K562 treated with DMSO at 1 percent for 24 hours (cell line): ENCODE results near the gene ENO3. TPM values are rescaled to one million over a fixed set of nuclear protein-coding genes. Genes with fewer than 3 reads are reported as not detected.

ENCODE experiments used
- total RNA-seq: library from RNA; unstranded; fragments of 300-600 nt; gene quantifications from 2 replicates; pipeline ENCODE4 v1.2.3, GENCODE V29; 2022; ENCODE audit warnings: low read depth; ENCODE audit not compliant: insufficient read depth

ENO3 gene
- total RNA-seq = 9.5 and 10.7 TPM in 2 replicates

DNA sequence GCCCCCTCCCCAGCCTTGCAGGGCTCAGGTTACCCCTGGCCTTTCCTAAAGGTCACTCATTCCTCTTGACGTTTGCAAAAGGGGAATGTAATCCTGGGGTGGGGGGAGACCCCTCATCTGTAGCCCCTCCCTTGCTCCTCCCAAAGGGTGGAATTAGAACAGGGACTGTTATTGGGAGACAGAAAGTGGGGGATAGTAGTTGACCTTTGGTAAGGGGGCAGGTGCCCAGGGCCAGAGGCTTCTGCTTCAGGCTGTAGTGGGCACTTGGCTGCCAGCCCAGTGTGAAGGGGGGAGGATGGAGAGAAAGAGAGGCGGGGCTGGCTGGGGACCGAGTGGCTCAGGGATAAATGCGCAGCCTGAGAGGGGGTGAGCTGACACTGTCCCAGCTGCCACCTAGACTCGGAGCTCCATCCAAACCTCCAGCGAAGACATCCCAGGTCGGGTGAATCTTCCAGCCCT is at the start of gene ENO3:
Gene ENO3 (plus strand): TSS at position 374 of the 459 bp plus-strand sequence. CDS start 711 bp downstream, outside the sequence.

DNA sequence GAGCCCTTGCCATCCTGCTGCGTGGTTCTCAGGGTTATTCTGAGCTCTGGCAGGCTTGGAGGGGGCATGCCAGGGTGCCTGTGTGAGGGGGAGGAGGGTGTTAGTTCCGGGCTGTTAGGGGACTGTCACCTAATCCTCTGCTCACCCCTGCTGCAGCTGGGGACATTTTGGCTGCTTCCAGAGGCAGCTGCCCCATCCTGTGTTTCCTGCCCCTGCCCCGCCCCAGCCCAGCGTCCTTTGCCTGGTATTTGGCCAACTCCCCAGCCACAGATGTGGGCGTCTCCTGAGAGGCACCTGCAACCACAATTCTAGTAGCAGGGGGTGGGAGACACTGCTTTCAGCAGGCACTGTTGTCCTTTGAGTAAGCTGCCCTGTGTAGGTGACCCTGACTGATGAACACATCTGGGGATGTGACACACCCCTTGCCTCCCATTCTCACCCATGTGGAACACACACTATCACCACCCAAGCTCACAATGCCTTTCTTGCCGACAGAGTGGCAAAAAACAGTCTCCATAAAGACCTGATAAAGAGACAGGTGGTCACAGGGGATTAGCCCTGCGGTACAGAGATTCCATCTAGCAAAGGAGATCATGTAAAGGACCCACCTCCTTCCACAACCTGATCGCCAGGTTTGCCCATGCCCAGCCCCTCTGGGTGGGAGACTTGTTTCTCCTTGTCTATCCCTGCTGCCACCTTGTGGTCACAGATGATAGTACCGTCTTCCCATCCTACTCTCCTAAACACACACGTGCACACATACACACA is 47.7 kb upstream of the ENO3 start, which contains the start of gene CHRNE:
Gene CHRNE (minus strand): TSS at position 48 of the 768 bp plus-strand sequence. CDS start 35 bp downstream, at position 13.

DNA sequence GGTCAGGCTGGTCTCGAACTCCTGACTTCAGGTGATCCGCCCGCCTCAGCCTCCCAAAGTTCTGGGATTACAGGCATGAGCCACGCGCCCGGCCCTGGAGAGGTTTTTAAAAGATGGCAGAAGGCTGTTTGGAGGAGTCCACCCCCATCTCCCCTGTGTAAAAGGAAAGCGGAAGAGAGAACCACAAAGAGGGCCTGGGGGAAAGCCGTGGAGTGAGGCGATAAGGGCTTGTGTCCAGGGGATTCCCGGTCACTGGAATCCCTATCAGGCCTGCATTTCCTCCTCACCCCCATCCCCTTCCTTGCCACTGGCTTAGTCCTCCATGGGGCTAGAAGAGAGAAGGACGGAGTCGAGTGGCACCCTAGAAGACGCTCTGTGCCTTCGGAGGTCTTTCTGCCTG is 19.0 kb upstream of the ENO3 start, which contains the start of gene GP1BA:
Gene GP1BA (plus strand): TSS at position 315 of the 400 bp plus-strand sequence. CDS start 328 bp downstream, outside the sequence.

DNA sequence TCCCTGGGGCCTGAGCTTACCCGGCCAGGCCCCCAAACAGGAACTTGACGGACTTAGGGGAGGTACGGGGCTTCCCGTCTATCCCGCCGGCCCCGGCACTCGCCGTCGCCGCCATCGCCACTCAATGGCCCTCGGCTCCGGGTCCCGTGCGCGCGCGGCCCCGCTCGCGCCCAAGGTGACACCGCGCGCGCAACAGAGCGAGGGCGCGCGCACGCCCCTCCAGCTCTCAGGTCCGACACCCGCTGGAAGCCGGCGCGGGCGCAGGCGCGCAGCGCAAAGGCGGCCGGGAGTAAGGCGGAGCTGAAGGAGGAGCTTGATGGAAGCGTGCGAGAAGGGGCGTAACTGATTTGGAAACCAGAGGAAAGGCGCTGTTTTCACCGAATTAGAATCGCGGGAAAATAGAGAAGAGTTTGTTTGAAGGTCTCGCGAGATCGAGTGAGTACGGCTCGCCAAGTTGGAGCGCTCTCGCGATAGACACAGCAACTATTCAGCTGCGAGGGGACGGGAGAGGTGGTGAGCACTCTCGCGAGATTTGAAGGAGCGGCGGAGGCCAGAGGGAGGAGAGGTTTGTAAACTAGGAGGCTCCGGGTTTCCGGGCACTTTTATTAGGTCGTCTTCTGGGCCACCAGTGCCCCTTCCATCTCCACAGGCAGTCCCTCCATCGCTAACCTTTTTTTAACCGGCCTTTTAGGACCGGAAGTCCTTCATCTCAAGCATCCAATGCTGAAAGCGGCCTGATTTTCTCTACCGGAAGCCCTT is 10.9 kb upstream of the ENO3 start, which contains the start of the genes RNF167 and SLC25A11:
Gene RNF167 (plus strand): TSS at position 473 of the 759 bp plus-strand sequence. CDS start 642 bp downstream, outside the sequence.
Gene SLC25A11 (minus strand): TSS at position 251 of the 759 bp plus-strand sequence. CDS start 136 bp downstream, at position 115.

DNA sequence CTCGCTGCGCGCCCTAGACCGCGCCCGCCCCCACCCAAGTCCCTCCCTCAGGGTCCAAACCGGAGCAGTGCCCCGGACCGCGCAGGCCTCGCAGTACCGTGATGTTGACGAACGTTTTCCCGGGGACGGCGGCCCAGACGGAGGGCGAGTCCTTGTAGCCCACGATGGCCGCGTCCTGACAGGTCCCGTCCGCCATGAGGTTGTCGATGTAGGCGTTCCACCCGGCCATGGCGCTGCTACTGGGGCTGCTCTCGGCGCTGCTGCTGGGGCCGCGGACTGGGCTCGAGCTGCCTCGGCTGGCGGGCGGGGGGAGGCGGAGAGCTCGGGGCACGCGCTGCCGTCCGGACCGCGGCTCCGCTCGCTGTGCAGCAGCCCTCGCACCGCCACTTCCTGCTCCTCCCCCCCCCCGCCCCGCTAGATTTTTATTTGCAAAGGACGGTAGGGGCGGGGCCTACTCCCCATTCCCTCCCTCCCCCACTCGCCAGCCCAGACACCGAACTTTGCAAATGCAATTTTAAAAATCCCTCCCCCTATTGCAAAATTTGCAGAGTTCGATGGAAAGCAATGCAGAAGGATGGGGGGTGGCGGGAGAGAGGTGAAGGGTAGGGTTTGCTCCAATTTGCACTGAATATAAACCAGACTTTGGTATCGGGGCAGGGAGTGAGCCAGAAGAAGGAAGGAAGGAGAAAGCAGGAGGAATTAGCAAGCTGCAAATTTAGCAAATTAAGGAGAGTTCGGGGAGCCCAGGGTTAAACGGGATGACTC is 2.6 kb upstream of the ENO3 start, which contains the start of gene PFN1:
Gene PFN1 (minus strand): TSS at position 365 of the 765 bp plus-strand sequence. CDS start 136 bp downstream, at position 229.

DNA sequence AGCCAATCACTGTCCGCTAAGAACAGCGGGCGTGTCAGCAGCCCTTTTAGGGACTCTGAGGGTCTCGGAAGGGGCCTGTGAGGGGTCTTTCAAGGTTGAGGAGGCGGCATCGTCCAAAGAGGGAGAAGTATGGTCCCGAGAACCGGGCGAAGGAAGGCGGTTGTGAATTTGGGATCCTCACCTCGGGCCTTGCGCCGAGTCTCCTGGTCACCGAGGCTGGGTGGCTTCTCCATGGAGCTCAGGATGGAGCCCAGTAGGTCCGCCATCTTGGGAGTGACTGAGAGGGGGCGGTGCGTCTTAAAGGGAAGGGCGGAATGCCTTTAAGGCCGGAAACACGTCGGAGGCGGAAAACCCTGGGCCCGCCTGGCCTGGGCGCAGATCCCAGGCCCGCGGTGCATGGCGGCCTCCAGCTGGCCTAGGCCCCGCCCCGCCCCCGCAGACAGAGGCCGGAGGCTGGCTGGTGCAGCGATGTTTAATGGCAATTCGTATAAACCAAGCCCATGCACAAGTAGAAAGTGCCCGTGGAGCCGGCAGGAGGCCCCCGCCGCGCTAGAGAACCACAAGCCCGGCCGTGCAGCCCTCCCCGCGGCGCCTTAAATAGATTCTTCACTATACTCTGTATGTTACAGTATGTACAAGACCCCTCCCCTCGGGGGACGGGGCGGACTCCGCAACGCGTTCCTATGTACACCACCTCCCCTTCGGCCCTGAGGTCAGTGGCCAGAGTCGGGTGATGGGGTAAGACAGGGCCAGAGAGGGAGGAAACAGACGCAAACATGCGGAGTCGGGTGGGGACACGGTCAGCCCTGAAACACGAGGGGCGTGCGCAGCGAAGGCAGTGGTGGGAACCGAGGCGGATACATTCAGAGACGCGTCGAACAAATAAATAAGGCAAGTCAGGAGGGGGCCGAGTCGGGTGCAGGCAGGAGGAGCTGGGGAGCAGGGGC is 16.9 kb downstream of the ENO3 start, which contains the start of gene SPAG7:
Gene SPAG7 (minus strand): TSS at position 279 of the 947 bp plus-strand sequence. CDS start 13 bp downstream, at position 266.

DNA sequence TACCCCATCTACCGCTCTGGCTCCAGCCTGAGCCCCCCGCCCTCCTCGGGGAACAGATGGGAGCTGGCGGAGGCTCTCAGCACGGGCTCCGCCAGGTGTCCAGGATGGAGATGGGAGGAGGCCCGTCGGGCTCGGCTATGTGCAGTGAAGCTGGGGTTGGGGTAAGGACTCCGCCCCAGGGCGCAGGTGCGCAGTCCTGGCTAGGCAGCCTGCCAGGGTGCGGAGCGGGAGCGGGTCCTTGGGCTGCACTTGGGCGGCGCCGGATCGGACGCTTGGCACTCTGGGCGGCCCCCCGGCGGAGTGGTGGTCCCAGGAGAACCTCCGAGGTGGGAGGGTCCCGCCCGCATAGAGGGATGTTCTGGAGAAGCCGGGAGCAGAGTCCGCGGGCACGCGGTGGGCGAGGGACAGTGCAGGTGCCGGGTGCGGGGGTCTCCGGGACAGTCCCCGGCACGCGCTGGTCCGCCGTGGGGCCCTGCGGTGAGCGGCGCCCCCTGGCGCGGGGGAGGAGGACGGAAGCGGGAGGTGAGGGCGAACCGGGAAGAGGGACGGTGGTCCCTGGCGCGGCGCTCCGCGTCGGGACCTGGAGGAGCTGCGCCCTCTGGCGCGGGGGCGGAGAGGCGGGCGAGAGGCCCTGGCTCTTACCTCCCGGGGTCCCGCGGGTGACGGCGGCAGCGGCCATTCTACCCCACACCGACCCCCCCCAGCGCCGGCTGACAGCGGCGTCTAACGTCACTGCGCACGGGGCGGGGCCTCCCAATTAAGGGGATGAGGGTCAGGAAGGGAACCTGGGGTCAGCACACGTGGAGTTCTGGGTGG is 36.2 kb downstream of the ENO3 start, which contains the start of gene CAMTA2:
Gene CAMTA2 (minus strand): TSS at position 725 of the 816 bp plus-strand sequence. CDS start 1,453 bp downstream, outside the sequence.

DNA sequence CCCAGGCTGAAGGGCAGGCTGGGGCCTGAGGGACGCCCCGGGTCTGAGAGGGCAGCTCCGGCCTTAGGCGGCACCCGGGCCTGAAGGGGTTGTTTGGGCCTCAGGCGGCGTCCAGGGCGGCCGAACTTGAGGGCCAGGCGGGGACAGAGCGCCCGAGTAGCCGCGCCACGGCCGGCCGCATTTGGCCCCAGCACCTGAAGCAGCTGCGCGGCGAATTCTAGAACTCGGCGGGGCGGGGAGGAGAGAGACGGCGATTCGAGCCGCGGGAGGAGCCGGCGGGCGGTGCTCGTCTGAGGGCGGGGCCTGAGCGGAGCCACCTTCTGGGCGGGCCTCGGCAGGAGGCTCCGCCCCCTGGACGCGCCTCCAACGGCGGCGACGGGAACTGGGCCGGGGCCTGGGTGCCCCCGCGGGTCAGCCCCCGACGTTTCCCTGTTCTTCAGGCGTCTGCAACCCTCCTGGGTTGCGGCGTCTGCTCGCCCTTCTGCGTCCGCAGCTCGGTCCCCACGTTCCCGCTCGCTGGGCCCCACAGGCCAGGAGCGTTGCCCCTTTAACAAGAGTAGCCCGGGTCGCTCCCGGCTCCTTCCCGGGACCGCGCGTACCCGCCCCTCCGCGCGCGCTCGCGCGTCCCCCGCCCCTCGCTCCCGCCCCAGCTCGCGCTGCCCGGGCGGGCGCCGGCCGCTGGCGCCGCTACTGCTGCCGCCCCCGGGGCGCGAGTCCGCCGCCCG is 46.5 kb downstream of the ENO3 start, which contains the start of the genes INCA1 and KIF1C:
Gene INCA1 (minus strand): TSS at position 221 of the 725 bp plus-strand sequence. CDS start 3,085 bp downstream, outside the sequence.
Gene KIF1C (plus strand): TSS at position 649 of the 725 bp plus-strand sequence. CDS start 2,297 bp downstream, outside the sequence.

Other genes starting within 250 kb of the ENO3 start
- 52.3 and 54.2 TPM in 2 replicates for gene PELP1, start 247.0 kb upstream of the ENO3 start, total RNA-seq
- gene ARRB2, start 240.5 kb upstream of the ENO3 start, total RNA-seq = 26.7 and 34.6 TPM in 2 replicates
- gene MED11, start 219.7 kb upstream of the ENO3 start, total RNA-seq = 10.4 and 13.5 TPM in 2 replicates
- gene ZMYND15, start 211.3 kb upstream of the ENO3 start, total RNA-seq = not detected in 2 replicates
- gene CXCL16, start 211.2 kb upstream of the ENO3 start, total RNA-seq = 1.6 and 2.9 TPM in 2 replicates
- gene TM4SF5, start 179.2 kb upstream of the ENO3 start, total RNA-seq = not detected in 2 replicates
- gene VMO1, start 164.8 kb upstream of the ENO3 start, total RNA-seq = 1.9 TPM in 1 of 2 replicates, not detected in the other
- gene GLTPD2, start 162.2 kb upstream of the ENO3 start, total RNA-seq = 1.3 TPM in 1 of 2 replicates, not detected in the other
- 162 and 175 TPM in 2 replicates for gene PSMB6, start 155.0 kb upstream of the ENO3 start, total RNA-seq
- 8.9 and 9.0 TPM in 2 replicates for gene PLD2, start 144.0 kb upstream of the ENO3 start, total RNA-seq
- 30.9 and 35.6 TPM in 2 replicates for gene MINK1, start 117.8 kb upstream of the ENO3 start, total RNA-seq
- 0.17 and 0.43 TPM in 2 replicates for gene C17orf107, start 51.6 kb upstream of the ENO3 start, total RNA-seq
- 0.15 TPM in 1 of 2 replicates, not detected in the other for gene CHRNE, start 48.0 kb upstream of the ENO3 start, total RNA-seq
- gene GP1BA, start 18.8 kb upstream of the ENO3 start, total RNA-seq = 0.86 and 1.1 TPM in 2 replicates
- gene SLC25A11, start 11.1 kb upstream of the ENO3 start, total RNA-seq = 84.5 and 100 TPM in 2 replicates
- 46.4 and 53.2 TPM in 2 replicates for gene RNF167, start 10.9 kb upstream of the ENO3 start, total RNA-seq
- 624 and 626 TPM in 2 replicates for gene PFN1, start 2.6 kb upstream of the ENO3 start, total RNA-seq
- 41.3 and 42.4 TPM in 2 replicates for gene SPAG7, start 16.7 kb downstream of the ENO3 start, total RNA-seq
- gene CAMTA2, start 36.6 kb downstream of the ENO3 start, total RNA-seq = 23.3 and 26.0 TPM in 2 replicates
- 0.35 TPM in 1 of 2 replicates, not detected in the other for gene INCA1, start 46.4 kb downstream of the ENO3 start, total RNA-seq
- 15.5 and 16.9 TPM in 2 replicates for gene KIF1C, start 46.8 kb downstream of the ENO3 start, total RNA-seq
- not detected in 2 replicates for gene SLC52A1, start 84.3 kb downstream of the ENO3 start, total RNA-seq
- not detected in 2 replicates for gene ZFP3, start 127.3 kb downstream of the ENO3 start, total RNA-seq
- gene ZNF232, start 160.8 kb downstream of the ENO3 start, total RNA-seq = 3.7 and 7.2 TPM in 2 replicates
- gene USP6, start 164.9 kb downstream of the ENO3 start, total RNA-seq = not detected in 2 replicates
- gene ZNF594, start 240.7 kb downstream of the ENO3 start, total RNA-seq = 2.2 TPM in 2 replicates